HL-60/S4 treated with phorbol 12-myristate 13-acetate at 8.2 ng/mL for 4 days and 3 days (cell line): ENCODE measurements around the gene FKBP2.

Experiments
- in situ Hi-C: fragments of 300-500 bp; cut with MboI; formaldehyde crosslinking; loops from 2 replicates; pipeline ENCODE4 v1.15.0; 2022; ENCODE audit warnings: low sequenced_read_pairs

The FKBP2 gene

GRCh38 chr11:64218628-64219353, 22.1 kb upstream of the FKBP2 start:
- in situ Hi-C loops, result no loop called here

GRCh38 chr11:64219354-64219684, 21.6 kb upstream of the FKBP2 start:
- in situ Hi-C loops, result no loop called here

GRCh38 chr11:64219755-64220154, 21.1 kb upstream of the FKBP2 start:
- in situ Hi-C loops, result no loop called here

- in situ Hi-C loops, result no loop called here
Measured at GRCh38 chr11:64220271-64220670, 20.6 kb upstream of the FKBP2 start.

- in situ Hi-C loops, result no loop called here
Measured at GRCh38 chr11:64220798-64221197, 20.1 kb upstream of the FKBP2 start.

GRCh38 chr11:64222651-64223000, 18.3 kb upstream of the FKBP2 start:
- in situ Hi-C loops, result no loop called here

- in situ Hi-C loops, result no loop called here
Measured at GRCh38 chr11:64223001-64223651, 17.8 kb upstream of the FKBP2 start.

- in situ Hi-C loops, result no loop called here
Measured at GRCh38 chr11:64224151-64224890, 16.6 kb upstream of the FKBP2 start.

GRCh38 chr11:64224891-64225607, 15.8 kb upstream of the FKBP2 start:
- in situ Hi-C loops, result loop anchor here (25.0 kb wide), 1 partner anchor 112 kb away; the partner anchor contains the start of gene CCDC88B

DNA sequence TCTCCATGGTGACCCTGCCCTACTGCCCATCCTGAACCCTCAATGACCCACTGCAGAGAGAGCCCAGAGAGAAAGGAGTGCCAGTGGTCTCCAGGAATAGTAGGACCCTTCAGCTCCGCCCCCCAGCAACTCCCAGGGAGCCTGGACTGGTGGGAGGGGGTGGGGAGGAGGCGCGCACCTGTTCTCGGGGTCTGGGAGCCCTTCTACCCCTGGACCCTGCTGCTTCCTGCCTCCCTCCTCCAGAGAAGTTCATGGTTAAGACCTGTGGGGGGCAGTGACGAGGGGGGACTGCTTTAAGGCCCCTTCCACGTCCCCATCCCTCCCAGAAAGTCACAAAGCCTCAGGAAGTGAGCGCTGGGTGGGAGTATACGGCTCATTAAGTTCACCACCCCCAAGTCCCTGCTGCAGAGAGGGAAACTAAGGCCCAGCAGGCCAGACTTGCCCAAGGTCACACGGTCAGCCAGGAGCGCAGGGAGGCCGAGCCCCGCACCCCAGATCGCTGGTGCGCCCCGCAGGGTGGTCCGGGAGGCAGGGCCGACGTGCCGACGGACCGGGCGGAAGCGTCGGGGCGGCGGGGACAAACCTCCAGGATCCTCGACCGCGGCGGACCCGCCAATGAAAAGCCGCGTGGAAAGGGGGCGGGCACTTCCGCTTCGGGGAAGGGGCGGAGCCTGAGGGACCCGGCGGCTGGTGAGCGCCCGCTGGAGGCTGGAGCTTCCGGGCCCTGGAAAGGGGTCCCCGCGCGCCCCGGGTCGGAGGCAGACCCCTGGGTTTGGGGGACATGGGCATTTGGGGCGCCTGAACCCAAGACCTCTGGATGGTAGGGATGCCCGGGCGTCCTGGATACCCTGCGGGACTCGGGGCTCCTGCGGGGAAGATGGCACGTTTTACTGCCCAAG, 15.0 kb upstream of the FKBP2 start, which contains the start of the genes NUDT22 and TRPT1:
TSS of gene NUDT22 (plus strand) at position 667 of the 899 bp plus-strand sequence. CDS start 379 bp downstream, outside the sequence.
TSS of gene TRPT1 (minus strand) at position 579 of the 899 bp plus-strand sequence. CDS start at position 253, 326 bp downstream.
- in situ Hi-C loops, result loop anchor here (25.0 kb wide), 1 partner anchor 111 kb away; the partner anchor contains the start of gene CCDC88B

DNA sequence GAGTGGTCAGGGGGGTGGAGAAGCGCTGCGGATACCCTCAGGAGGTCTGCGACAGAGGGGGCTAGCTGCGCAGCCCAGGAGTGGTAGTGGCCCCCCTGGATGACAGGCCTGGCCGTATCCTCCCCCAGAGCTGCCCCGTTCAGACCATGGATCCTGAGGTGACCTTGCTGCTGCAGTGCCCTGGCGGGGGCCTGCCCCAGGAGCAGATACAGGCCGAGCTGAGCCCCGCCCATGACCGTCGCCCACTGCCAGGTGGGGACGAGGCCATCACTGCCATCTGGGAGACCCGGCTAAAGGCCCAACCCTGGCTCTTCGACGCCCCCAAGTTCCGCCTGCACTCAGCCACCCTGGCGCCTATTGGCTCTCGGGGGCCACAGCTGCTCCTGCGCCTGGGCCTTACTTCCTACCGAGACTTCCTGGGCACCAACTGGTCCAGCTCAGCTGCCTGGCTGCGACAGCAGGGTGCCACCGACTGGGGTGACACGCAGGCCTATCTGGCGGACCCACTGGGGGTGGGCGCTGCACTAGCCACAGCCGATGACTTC, 14.3 kb upstream of the FKBP2 start:
- in situ Hi-C loops, result loop anchor here (25.0 kb wide), 1 partner anchor 111 kb away; the partner anchor contains the start of gene CCDC88B

DNA sequence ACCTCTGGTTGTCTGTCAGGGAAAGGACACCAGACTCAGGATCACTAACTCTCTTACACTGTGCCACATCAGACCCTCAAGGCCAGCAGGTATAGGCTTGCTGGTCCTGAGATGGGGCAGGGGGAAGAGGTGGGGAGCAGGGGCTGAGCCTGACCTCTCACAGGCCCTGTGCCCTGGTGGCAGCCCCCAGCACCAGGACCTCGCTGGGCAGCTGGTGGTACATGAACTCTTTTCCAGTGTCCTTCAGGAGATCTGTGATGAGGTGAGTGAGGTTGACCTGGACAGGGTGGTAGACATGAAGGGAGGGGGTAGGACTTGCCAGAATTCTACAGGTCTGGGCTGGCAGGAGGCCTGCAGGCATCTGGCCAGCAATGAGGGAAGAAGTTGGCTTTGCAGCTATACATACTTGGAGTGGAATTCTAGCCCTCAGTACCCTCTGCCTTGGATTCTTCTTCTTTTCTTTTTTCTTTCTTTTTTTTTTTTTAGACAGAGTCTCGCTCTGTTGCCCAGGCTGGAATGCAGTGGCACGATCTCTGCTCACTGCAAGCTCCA, 13.4 kb upstream of the FKBP2 start:
- in situ Hi-C loops, result loop anchor here (25.0 kb wide), 1 partner anchor 110 kb away; the partner anchor contains the start of gene CCDC88B

DNA sequence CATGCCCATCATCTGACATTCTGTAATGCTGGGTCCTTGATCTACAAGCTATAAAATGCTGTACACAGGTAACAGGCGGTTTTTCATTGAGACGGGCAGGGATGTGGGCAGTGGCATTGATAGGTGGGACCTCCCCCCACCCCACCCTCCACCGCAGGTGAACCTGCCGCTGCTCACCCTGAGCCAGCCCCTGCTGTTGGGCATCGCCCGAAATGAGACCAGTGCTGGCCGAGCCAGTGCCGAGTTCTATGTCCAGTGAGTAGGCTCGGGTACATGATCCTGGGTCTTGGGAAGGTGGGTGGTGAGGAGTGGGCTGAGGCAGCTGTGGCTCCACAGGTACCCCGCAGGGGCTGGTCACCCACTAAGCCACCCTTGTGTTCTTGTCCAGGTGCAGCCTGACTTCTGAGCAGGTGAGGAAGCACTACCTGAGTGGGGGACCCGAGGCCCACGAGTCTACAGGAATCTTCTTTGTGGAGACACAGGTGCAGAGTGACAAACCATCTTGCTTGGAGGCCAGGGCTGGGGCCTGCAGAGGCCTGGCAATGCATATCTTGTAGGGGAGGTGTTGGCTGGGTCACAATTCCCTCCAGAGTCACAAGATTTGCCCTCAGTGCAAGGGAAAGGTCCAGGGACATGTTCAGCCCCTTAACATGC, 11.7 kb upstream of the FKBP2 start:
- in situ Hi-C loops, result loop anchor here (25.0 kb wide), 1 partner anchor 108 kb away; the partner anchor contains the start of gene CCDC88B

GRCh38 chr11:64229744-64230170, 11.1 kb upstream of the FKBP2 start:
- in situ Hi-C loops, result loop anchor here (25.0 kb wide), 1 partner anchor 108 kb away; the partner anchor contains the start of gene CCDC88B

- in situ Hi-C loops, result loop anchor here (25.0 kb wide), 1 partner anchor 107 kb away; the partner anchor contains the start of gene CCDC88B
Measured at GRCh38 chr11:64230171-64230984, 10.5 kb upstream of the FKBP2 start, which contains the start of gene DNAJC4. TSS of gene DNAJC4 (plus strand) at chr11:64230548. CDS start at chr11:64230855, 307 bp downstream.

- in situ Hi-C loops, result loop anchor here (25.0 kb wide), 1 partner anchor 106 kb away; the partner anchor contains the start of gene CCDC88B
Measured at GRCh38 chr11:64230985-64231365, 9.9 kb upstream of the FKBP2 start.

GRCh38 chr11:64231546-64231945, 9.3 kb upstream of the FKBP2 start:
- in situ Hi-C loops, result loop anchor here (25.0 kb wide), 1 partner anchor 106 kb away; the partner anchor contains the start of gene CCDC88B
